GM21737 (cell line): ENCODE data around the gene PHF12.
"Not testable (repeated sequence)": the region's sequence is repeated elsewhere in the genome, so short reads cannot be mapped to it uniquely, and the experiment has no call there.

Experiments
- ATAC-seq: cut with Tn5 transposase; IDR thresholded peaks from one replicate; pipeline ENCODE4 v1.9.1; 2021; ENCODE audit warnings: mild to moderate bottlenecking, moderate library complexity; ENCODE audit not compliant: unreplicated experiment

Gene PHF12

GRCh38 chr17:28935744-28936460 lies 15.4 kb downstream of the PHF12 start:
- no peak for ATAC-seq

- ATAC-seq, result not testable (repeated sequence)
These were observed 16.8 kb downstream of the PHF12 start for GRCh38 chr17:28934508-28934907.

GRCh38 chr17:28929787-28930186 lies 21.5 kb downstream of the PHF12 start:
- no peak for ATAC-seq

GRCh38 chr17:28928061-28928460 lies 23.3 kb downstream of the PHF12 start:
- ATAC-seq, result no peak

GRCh38 chr17:28926786-28927185 lies 24.5 kb downstream of the PHF12 start:
- no peak for ATAC-seq

- no peak for ATAC-seq
These were observed 25.0 kb downstream of the PHF12 start for GRCh38 chr17:28926366-28926765.

- ATAC-seq, result no peak
These were observed 25.4 kb downstream of the PHF12 start for GRCh38 chr17:28925912-28926365.

- ATAC-seq, result no peak
These were observed 31.1 kb downstream of the PHF12 start for GRCh38 chr17:28920201-28920600.

GRCh38 chr17:28918295-28918694 lies 33.0 kb downstream of the PHF12 start:
- ATAC-seq, result no peak

- no peak for ATAC-seq
These were observed 33.9 kb downstream of the PHF12 start for GRCh38 chr17:28917465-28917864.

- ATAC-seq, result no peak
These were observed 34.3 kb downstream of the PHF12 start for GRCh38 chr17:28917029-28917428.

GRCh38 chr17:28916302-28916934 lies 34.9 kb downstream of the PHF12 start:
- ATAC-seq, result no peak

GRCh38 chr17:28912938-28913333 lies 38.4 kb downstream of the PHF12 start:
- ATAC-seq, result no peak

GRCh38 chr17:28912281-28912937 lies 38.9 kb downstream of the PHF12 start:
- ATAC-seq, result no peak

- ATAC-seq, result no peak
These were observed 39.8 kb downstream of the PHF12 start for GRCh38 chr17:28911411-28912045.

GRCh38 chr17:28910534-28910933 lies 40.8 kb downstream of the PHF12 start:
- ATAC-seq, result no peak

- ATAC-seq, result no peak
These were observed 42.6 kb downstream of the PHF12 start for GRCh38 chr17:28908640-28909167.

- ATAC-seq, result no peak
These were observed 43.4 kb downstream of the PHF12 start for GRCh38 chr17:28907709-28908475.

- no peak for ATAC-seq
These were observed 44.4 kb downstream of the PHF12 start for GRCh38 chr17:28906706-28907438.

GRCh38 chr17:28906276-28906675 lies 45.0 kb downstream of the PHF12 start:
- no peak for ATAC-seq
